ENCODE results near the gene NCAM2. TPM values are rescaled to one million over a fixed set of nuclear protein-coding genes. Genes with fewer than 3 reads are reported as not detected.

Gene NCAM2
- total RNA-seq, 4 donors from 2014 or later: 1.1 to 3.9 (median 2.7) TPM

DNA sequence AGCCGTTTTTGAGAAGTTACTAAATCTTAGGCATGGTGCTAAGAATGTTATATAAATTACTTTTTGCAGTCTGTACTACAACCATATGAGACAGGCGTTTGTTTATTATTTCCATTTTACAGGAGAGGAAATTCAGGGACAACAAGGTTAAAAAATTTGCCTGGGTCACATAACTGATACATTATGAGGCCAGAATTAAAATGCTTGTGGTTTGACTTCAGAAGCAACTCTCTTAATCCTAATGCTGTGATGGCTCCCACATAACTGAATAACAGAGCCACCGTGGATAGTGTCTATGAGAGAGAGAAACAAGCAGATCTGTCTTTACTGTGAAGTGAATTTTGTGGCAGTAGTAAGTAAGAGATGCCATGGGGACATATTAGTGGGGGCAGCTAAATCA is 184.9 kb downstream of the NCAM2 start:
- TF ChIP-seq, protein P1, sequence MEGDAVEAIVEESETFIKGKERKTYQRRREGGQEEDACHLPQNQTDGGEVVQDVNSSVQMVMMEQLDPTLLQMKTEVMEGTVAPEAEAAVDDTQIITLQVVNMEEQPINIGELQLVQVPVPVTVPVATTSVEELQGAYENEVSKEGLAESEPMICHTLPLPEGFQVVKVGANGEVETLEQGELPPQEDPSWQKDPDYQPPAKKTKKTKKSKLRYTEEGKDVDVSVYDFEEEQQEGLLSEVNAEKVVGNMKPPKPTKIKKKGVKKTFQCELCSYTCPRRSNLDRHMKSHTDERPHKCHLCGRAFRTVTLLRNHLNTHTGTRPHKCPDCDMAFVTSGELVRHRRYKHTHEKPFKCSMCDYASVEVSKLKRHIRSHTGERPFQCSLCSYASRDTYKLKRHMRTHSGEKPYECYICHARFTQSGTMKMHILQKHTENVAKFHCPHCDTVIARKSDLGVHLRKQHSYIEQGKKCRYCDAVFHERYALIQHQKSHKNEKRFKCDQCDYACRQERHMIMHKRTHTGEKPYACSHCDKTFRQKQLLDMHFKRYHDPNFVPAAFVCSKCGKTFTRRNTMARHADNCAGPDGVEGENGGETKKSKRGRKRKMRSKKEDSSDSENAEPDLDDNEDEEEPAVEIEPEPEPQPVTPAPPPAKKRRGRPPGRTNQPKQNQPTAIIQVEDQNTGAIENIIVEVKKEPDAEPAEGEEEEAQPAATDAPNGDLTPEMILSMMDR (IDR thresholded peaks at IDR 0.05; ENCODE audit: low read depth): no peak

DNA sequence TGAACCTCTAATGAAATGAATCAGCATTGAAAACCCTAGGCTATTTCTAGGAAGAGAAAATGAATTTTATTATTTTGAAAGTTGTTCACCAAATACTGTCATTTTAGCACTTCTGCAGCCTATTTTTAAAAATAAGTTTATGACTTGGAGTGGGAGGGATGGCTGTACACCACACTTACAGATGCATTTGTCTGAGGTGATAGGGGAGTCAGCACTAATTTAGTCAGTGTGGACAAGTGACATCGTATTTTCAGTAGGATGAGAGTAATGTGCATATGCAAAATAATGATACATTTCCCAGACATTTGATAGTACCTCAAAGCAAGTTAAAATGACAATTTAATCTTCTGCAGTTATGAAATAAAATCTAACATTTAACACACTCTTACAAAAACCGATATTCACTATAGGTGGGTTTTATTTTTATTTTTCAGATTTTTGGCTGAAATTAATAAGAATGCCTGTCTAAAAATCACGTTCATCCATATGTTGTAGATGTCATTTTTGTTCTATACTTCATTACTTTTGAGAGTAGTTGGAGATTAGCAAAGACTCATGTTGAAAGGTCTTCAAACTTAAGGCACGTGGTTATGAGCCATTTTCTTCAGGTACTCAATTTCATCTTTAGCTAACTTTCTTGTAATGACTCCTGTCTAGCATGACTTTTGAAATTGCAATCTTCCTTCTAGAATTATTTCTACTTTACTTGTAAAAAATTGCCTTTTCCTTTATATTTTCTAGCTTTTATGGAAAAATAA is 186.7 kb downstream of the NCAM2 start:
- TF ChIP-seq, protein P1 (IDR thresholded peaks at IDR 0.05; ENCODE audit: low read depth): no peak

DNA sequence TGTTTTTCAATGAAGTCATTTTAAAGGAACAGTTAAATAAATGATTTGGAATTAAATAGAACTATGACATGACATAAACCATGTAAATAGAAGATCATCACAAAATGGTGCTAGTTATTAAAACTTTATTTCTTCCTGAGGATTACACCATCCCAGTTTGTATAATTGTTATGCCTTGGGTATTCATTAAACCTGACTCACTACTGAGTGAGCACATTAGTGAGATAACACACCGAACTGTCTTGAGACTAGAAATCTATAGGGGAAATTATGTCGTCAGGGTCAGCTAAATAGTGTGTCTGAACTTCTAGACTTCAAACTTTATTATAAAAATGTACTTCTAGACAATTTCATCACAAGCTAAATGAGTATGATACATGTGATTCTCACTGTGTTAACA is 189.4 kb downstream of the NCAM2 start:
- TF ChIP-seq, protein P1 (IDR thresholded peaks at IDR 0.05; ENCODE audit: low read depth): no peak

DNA sequence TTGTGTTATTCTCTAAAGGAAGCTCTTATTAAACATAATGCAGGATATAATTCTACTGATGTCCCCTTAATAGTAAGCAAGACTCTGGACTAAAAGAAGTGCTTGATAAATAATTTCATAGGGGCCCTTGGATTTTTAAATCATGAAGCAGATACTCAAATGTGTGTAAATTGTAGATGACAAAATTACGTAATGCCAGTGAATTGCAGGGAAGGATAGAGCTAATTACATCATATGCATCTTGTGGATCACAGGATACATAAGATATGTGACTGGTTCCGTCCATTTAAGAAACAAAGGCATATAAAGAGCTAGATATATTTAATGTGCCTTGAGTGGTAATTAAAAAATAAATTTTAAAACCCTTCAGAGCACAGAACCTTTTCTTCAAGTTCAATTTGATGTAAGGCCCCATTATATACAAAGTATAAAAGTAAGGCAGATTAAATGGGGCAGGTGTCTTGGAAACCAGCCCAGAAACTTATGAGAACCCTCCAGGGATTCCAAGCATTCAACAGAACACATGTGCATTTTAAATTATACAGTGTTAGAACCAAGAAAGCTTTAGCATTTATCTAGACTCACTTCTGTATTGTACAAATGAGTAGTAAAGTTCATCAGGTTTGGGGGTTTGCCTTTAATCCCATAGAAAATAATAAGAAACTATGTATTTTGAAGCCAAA is 190.4 kb downstream of the NCAM2 start:
- TF ChIP-seq, protein P1 (IDR thresholded peaks at IDR 0.05; ENCODE audit: low read depth): no peak

DNA sequence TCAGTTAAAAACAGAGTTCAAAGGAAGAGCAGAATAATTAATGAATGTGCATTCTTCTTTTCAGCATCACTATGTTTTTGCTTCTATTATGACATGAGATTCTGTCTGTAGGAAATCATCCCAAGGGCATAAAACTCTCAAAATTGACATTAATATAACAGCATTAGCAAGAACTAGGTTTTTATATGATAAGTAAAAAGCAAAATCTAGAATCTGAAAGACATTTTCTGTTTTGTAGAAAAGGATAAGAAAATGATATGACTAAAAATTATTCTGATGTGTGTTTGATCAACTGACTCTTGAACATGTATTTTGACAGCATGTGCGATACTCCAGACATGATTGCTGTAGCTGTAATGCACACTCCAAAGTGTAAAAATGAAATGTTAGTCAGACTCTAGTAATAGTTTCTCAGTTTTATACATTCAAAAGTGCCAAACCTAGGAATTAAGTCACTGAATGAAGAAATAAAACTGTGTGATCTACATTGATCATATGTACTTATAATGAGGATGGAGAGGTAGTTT is 197.3 kb downstream of the NCAM2 start:
- TF ChIP-seq, protein P1 (IDR thresholded peaks at IDR 0.05; ENCODE audit: low read depth): no peak

DNA sequence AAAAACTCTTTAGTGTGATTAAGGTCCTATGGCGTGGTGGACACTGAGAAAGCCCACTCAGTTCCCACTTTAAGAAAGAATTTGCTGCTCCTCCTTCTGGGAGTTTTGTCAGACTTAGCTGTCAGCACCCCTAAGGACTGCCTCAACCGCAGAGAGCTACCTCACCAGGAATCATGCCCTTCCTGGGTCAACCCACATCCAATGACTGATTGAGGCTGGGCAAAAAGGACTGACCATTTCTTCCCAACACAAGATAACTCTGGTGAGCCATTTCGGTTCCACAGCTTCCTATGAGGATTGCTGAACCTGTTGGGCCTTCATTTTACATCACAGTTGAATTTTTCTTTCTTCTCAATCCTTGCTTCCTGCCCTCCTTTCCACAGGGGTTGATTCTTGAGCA is 197.9 kb downstream of the NCAM2 start:
- TF ChIP-seq, protein P1 (IDR thresholded peaks at IDR 0.05; ENCODE audit: low read depth): no peak

DNA sequence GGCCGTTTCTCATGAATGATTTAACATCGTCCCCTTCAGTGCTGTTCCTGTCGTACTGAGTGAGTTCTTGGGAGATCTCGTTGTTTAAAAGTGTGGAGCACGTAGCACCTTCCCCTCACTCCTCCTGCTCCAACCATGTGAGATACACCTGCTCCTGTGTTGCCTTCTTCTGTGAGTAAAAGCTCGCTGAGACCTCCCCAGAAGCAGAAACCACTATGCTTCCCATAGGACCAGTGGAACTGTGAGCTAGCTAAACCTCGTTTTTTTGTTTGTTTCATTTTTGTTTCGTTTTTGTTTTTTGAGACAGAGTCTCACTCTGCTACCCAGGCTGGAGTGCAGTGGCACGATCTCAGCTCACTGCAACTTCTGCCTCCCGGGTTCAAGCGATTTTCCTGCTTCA is 198.6 kb downstream of the NCAM2 start:
- TF ChIP-seq, protein P1 (IDR thresholded peaks at IDR 0.05; ENCODE audit: low read depth): no peak

Measured in subcutaneous adipose tissue (tissue), 4 donors.